Measurements from ENCODE around the gene NBPF14. TPM values are rescaled to one million over a fixed set of nuclear protein-coding genes. Genes with fewer than 3 reads are reported as not detected.
A peak's percentile ranks its signal among the peaks of the same experiment; 100 is the strongest.
"Not testable (repeated sequence)": the region's sequence is repeated elsewhere in the genome, so short reads cannot be mapped to it uniquely, and the experiment has no call there.

Gene NBPF14, protein sequence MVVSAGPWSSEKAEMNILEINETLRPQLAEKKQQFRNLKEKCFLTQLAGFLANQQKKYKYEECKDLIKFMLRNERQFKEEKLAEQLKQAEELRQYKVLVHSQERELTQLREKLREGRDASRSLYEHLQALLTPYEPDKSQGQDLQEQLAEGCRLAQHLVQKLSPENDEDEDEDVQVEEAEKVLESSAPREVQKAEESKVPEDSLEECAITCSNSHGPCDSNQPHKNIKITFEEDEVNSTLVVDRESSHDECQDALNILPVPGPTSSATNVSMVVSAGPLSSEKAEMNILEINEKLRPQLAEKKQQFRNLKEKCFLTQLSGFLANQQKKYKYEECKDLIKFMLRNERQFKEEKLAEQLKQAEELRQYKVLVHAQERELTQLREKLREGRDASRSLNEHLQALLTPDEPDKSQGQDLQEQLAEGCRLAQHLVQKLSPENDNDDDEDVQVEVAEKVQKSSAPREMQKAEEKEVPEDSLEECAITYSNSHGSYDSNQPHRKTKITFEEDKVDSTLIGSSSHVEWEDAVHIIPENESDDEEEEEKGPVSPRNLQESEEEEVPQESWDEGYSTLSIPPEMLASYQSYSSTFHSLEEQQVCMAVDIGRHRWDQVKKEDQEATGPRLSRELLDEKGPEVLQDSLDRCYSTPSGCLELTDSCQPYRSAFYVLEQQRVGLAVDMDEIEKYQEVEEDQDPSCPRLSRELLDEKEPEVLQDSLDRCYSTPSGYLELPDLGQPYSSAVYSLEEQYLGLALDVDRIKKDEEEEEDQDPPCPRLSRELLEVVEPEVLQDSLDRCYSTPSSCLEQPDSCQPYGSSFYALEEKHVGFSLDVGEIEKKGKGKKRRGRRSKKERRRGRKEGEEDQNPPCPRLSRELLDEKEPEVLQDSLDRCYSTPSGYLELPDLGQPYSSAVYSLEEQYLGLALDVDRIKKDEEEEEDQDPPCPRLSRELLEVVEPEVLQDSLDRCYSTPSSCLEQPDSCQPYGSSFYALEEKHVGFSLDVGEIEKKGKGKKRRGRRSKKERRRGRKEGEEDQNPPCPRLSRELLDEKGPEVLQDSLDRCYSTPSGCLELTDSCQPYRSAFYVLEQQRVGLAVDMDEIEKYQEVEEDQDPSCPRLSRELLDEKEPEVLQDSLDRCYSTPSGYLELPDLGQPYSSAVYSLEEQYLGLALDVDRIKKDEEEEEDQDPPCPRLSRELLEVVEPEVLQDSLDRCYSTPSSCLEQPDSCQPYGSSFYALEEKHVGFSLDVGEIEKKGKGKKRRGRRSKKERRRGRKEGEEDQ (N-terminal part only)
- polyA plus RNA-seq (2013) = 49.2 TPM

DNA sequence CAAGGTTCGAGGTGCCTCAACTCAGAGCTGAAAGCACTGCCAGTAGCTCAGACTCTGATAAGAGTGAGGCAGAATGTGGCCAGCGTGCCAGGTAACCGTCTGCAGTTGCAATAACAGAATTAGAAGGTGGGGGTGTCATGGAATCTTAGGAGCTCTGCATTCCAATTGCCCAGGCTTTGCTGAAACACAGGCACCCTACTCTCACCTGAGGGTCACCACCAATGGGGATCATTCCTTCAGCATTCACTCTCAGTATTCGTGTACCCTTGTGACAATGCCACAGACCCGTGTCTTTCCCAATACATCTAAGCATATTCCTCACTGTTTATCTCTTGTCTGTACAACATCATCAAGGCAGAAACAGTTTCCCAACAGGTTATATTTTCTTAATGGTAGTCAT, at the start of gene NBPF14:
Gene NBPF14, minus strand, starts transcription at position 101 of the 400 bp plus-strand sequence. CDS start 294 bp downstream, outside the sequence.
- H3K4me3 ChIP-seq (ENCODE audit: control insufficient read depth in 1 of 7, extremely low read depth in 1 of 7, insufficient read depth in 4 of 7, low read depth in 2 of 7, low read length in 6 of 7); H3K9me3 ChIP-seq (ENCODE audit: control extremely low read depth in 1 of 5, control insufficient read depth in 4 of 5, insufficient read depth in 2 of 5, low read depth in 1 of 5, low read length in 4 of 5); POLR2A ChIA-PET; CTCF ChIA-PET; H3K4me1 ChIP-seq (ENCODE audit: control extremely low read depth in 1 of 4, control insufficient read depth in 4 of 4, insufficient read depth in 4 of 4, low read length in 3 of 4); H3K36me3 ChIP-seq (ENCODE audit: control insufficient read depth in 4 of 4, insufficient read depth in 4 of 4, low read length in 3 of 4); H3K27me3 ChIP-seq (replicated peaks in 2 of 5; ENCODE audit: control insufficient read depth in 4 of 5, insufficient read depth in 5 of 5, low read length in 4 of 5); H3K27ac ChIP-seq (ENCODE audit: insufficient read depth in 1 of 2, low read depth in 1 of 2, low read length in 2 of 2, poor library complexity in 1 of 2, severe bottlenecking in 2 of 2); DNase-seq: not testable (repeated sequence)
- WGBS (ENCODE audit: insufficient coverage) = no CpG with 5 or more reads among the region's 5 CpGs

DNA sequence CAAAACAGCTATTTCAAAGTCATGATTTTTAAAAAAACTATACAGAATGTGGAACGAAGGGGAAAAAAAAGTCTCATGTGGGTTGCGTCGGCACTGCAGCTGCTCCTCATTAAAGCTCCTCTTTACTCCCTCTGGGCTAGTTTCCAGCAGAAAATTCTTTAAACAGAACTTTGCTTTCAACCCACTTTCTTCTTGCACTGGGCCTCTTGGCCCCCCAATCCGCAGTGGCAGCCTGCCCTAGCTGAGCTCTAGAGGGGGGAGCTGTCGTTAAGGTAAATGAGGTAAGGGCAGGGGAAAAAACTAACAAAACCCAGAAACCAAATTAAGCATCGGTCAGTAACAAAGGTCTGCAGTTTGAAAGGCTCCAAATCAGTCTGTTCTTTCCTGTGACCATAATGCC, 29.6 kb upstream of the NBPF14 start:
- DNase-seq; H3K27me3 ChIP-seq (replicated peaks in 2 of 5; ENCODE audit: control insufficient read depth in 4 of 5, insufficient read depth in 5 of 5, low read length in 4 of 5); POLR2A ChIA-PET; CTCF ChIA-PET; H3K4me1 ChIP-seq (ENCODE audit: control extremely low read depth in 1 of 4, control insufficient read depth in 4 of 4, insufficient read depth in 4 of 4, low read length in 3 of 4); H3K27ac ChIP-seq (ENCODE audit: insufficient read depth in 1 of 2, low read depth in 1 of 2, low read length in 2 of 2, poor library complexity in 1 of 2, severe bottlenecking in 2 of 2); H3K4me3 ChIP-seq (ENCODE audit: control insufficient read depth in 1 of 7, extremely low read depth in 1 of 7, insufficient read depth in 4 of 7, low read depth in 2 of 7, low read length in 6 of 7); H3K9me3 ChIP-seq (ENCODE audit: control extremely low read depth in 1 of 5, control insufficient read depth in 4 of 5, insufficient read depth in 2 of 5, low read depth in 1 of 5, low read length in 4 of 5); H3K36me3 ChIP-seq (ENCODE audit: control insufficient read depth in 4 of 4, insufficient read depth in 4 of 4, low read length in 3 of 4): not testable (repeated sequence)
- no CpG with 5 or more reads among the region's 6 CpGs for WGBS (ENCODE audit: insufficient coverage)

DNA sequence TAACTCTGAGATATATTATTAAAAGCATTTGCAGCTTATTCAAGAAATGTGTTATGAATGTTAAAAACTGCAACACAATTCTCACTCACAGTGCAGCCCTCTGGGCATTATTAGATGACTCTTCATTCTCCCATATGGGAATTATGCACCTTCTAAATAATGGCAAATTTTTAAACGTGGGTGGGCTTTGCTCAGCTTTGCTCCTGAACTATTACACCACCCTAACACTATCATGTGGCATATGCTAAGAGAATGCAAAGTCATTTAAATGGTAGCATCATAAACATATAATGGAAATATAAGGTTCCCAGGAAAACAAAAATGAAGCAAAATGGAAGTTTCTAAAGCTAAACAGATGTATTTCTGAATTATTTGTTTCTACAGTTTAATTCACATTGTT, 22.4 kb upstream of the NBPF14 start:
- POLR2A ChIA-PET; H3K4me3 ChIP-seq (ENCODE audit: control insufficient read depth in 1 of 7, extremely low read depth in 1 of 7, insufficient read depth in 4 of 7, low read depth in 2 of 7, low read length in 6 of 7); H3K36me3 ChIP-seq (ENCODE audit: control insufficient read depth in 4 of 4, insufficient read depth in 4 of 4, low read length in 3 of 4); DNase-seq; H3K27me3 ChIP-seq (replicated peaks in 2 of 5; ENCODE audit: control insufficient read depth in 4 of 5, insufficient read depth in 5 of 5, low read length in 4 of 5); H3K9me3 ChIP-seq (ENCODE audit: control extremely low read depth in 1 of 5, control insufficient read depth in 4 of 5, insufficient read depth in 2 of 5, low read depth in 1 of 5, low read length in 4 of 5); H3K4me1 ChIP-seq (ENCODE audit: control extremely low read depth in 1 of 4, control insufficient read depth in 4 of 4, insufficient read depth in 4 of 4, low read length in 3 of 4); H3K27ac ChIP-seq (ENCODE audit: insufficient read depth in 1 of 2, low read depth in 1 of 2, low read length in 2 of 2, poor library complexity in 1 of 2, severe bottlenecking in 2 of 2); CTCF ChIA-PET: not testable (repeated sequence)
- no CpG with 5 or more reads among the region's 1 CpG for WGBS (ENCODE audit: insufficient coverage)

DNA sequence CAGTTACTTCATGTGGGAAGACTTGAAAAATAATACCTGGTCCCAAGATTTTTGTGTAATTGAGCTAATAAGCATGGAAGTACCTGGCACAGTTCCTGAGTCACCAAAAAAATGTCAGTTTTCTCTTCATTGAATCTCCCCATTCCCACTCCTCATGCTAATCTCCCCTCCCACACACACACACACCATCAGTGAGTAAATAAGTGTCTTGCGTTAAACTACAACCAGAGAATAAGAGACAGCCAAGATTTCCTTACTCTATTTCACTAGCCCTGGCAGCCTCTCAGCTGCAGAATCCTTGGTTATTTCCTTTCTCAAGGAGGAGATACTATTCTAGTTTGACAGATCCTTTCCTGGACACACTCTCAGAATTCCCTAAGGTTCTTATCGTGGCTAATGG, 9.5 kb upstream of the NBPF14 start:
- H3K9me3 ChIP-seq (ENCODE audit: control extremely low read depth in 1 of 5, control insufficient read depth in 4 of 5, insufficient read depth in 2 of 5, low read depth in 1 of 5, low read length in 4 of 5); H3K27ac ChIP-seq (ENCODE audit: insufficient read depth in 1 of 2, low read depth in 1 of 2, low read length in 2 of 2, poor library complexity in 1 of 2, severe bottlenecking in 2 of 2); H3K4me3 ChIP-seq (ENCODE audit: control insufficient read depth in 1 of 7, extremely low read depth in 1 of 7, insufficient read depth in 4 of 7, low read depth in 2 of 7, low read length in 6 of 7); H3K27me3 ChIP-seq (replicated peaks in 2 of 5; ENCODE audit: control insufficient read depth in 4 of 5, insufficient read depth in 5 of 5, low read length in 4 of 5); H3K4me1 ChIP-seq (ENCODE audit: control extremely low read depth in 1 of 4, control insufficient read depth in 4 of 4, insufficient read depth in 4 of 4, low read length in 3 of 4); POLR2A ChIA-PET; CTCF ChIA-PET; H3K36me3 ChIP-seq (ENCODE audit: control insufficient read depth in 4 of 4, insufficient read depth in 4 of 4, low read length in 3 of 4): not testable (repeated sequence)
- no CpG with 5 or more reads among the region's 2 CpGs for WGBS (ENCODE audit: insufficient coverage)
- peak in 1 of 3 donors; percentile 28 for DNase-seq

DNA sequence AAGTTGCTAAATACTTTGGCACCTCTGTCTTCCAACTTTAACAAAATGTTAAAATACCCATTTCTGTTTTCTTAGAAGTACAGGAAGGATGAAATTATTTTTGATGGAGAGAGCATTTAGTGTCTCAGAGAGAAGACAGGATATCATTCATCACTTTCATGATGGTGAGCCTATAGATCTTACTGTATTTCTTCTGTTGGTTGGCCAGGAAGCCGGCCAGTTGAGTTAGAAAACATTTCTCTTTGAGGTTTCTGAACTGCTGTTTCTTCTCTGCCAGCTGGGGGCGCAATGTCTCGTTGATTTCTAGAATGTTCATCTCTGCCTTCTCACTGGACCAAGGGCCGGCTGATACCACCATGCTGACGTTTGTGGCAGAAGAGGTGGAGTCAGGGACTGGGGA, 451 bp downstream of the NBPF14 start:
- WGBS (ENCODE audit: insufficient coverage) = no CpG with 5 or more reads among the region's 5 CpGs
- H3K36me3 ChIP-seq (ENCODE audit: control insufficient read depth in 4 of 4, insufficient read depth in 4 of 4, low read length in 3 of 4); DNase-seq; POLR2A ChIA-PET; H3K9me3 ChIP-seq (ENCODE audit: control extremely low read depth in 1 of 5, control insufficient read depth in 4 of 5, insufficient read depth in 2 of 5, low read depth in 1 of 5, low read length in 4 of 5); H3K27me3 ChIP-seq (replicated peaks in 2 of 5; ENCODE audit: control insufficient read depth in 4 of 5, insufficient read depth in 5 of 5, low read length in 4 of 5); CTCF ChIA-PET; H3K27ac ChIP-seq (ENCODE audit: insufficient read depth in 1 of 2, low read depth in 1 of 2, low read length in 2 of 2, poor library complexity in 1 of 2, severe bottlenecking in 2 of 2); H3K4me1 ChIP-seq (ENCODE audit: control extremely low read depth in 1 of 4, control insufficient read depth in 4 of 4, insufficient read depth in 4 of 4, low read length in 3 of 4); H3K4me3 ChIP-seq (ENCODE audit: control insufficient read depth in 1 of 7, extremely low read depth in 1 of 7, insufficient read depth in 4 of 7, low read depth in 2 of 7, low read length in 6 of 7): not testable (repeated sequence)

DNA sequence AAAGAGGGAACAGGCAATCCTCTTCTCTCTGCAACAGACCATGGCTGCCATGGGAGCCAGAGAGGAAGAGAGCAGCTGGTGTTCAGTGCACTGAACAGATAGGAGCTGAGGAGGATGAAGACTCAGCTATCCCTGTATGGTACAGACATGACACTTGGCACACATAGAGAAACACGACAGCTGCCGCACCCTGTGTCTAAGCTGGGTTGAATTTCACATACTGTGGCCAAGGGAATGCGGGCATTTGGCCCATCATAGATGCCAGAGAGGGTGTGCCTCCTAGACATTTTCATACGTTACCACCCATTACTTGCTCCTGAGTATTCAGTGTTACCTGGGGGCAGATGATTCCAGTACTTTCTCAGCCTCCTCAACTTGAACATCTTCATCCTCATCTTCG, 4.7 kb downstream of the NBPF14 start:
- WGBS (ENCODE audit: insufficient coverage) = no CpG with 5 or more reads among the region's 5 CpGs
- H3K9me3 ChIP-seq (ENCODE audit: control extremely low read depth in 1 of 5, control insufficient read depth in 4 of 5, insufficient read depth in 2 of 5, low read depth in 1 of 5, low read length in 4 of 5); H3K4me1 ChIP-seq (ENCODE audit: control extremely low read depth in 1 of 4, control insufficient read depth in 4 of 4, insufficient read depth in 4 of 4, low read length in 3 of 4); POLR2A ChIA-PET; H3K27ac ChIP-seq (ENCODE audit: insufficient read depth in 1 of 2, low read depth in 1 of 2, low read length in 2 of 2, poor library complexity in 1 of 2, severe bottlenecking in 2 of 2); CTCF ChIA-PET; H3K36me3 ChIP-seq (ENCODE audit: control insufficient read depth in 4 of 4, insufficient read depth in 4 of 4, low read length in 3 of 4); H3K4me3 ChIP-seq (ENCODE audit: control insufficient read depth in 1 of 7, extremely low read depth in 1 of 7, insufficient read depth in 4 of 7, low read depth in 2 of 7, low read length in 6 of 7); H3K27me3 ChIP-seq (replicated peaks in 2 of 5; ENCODE audit: control insufficient read depth in 4 of 5, insufficient read depth in 5 of 5, low read length in 4 of 5); DNase-seq: not testable (repeated sequence)

DNA sequence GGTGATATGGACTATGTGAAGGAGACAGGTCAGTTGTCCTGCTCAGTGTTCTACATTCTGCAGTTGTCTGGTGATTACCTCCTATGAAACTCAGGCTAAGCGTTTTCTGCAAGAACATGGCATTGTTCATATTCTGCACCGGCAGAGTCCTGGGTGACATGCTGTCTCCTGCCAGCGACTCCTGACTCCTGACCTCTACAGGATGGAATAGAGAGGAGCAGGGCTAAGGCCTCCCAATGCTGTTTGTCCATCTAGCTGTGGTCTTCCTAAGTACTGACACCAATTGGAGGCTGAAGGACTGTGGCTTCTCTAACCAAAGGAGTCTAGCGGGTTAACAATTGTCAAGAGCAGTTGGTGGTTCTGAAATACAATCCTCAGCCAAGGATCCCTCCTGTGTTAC, 63.7 kb downstream of the NBPF14 start:
- H3K27me3 ChIP-seq (replicated peaks in 2 of 5; ENCODE audit: control insufficient read depth in 4 of 5, insufficient read depth in 5 of 5, low read length in 4 of 5); H3K27ac ChIP-seq (ENCODE audit: insufficient read depth in 1 of 2, low read depth in 1 of 2, low read length in 2 of 2, poor library complexity in 1 of 2, severe bottlenecking in 2 of 2); H3K4me1 ChIP-seq (ENCODE audit: control extremely low read depth in 1 of 4, control insufficient read depth in 4 of 4, insufficient read depth in 4 of 4, low read length in 3 of 4); H3K9me3 ChIP-seq (ENCODE audit: control extremely low read depth in 1 of 5, control insufficient read depth in 4 of 5, insufficient read depth in 2 of 5, low read depth in 1 of 5, low read length in 4 of 5); CTCF ChIA-PET; H3K36me3 ChIP-seq (ENCODE audit: control insufficient read depth in 4 of 4, insufficient read depth in 4 of 4, low read length in 3 of 4); POLR2A ChIA-PET; H3K4me3 ChIP-seq (ENCODE audit: control insufficient read depth in 1 of 7, extremely low read depth in 1 of 7, insufficient read depth in 4 of 7, low read depth in 2 of 7, low read length in 6 of 7): not testable (repeated sequence)
- WGBS (ENCODE audit: insufficient coverage) = 60% methylated on average over 1 of the region's 4 CpGs
- DNase-seq = peak in 1 of 3 donors; percentile 0
